ENCODE results near the gene RMC1.

- TF ChIP-seq STAT6 (CRISPR knock-in tag; IDR thresholded peaks at IDR 0.05; ENCODE audit: borderline replicate concordance) (no peak), PHF8 (CRISPR knock-in tag; IDR thresholded peaks at IDR 0.05) (no peak), CTCF (CRISPR knock-in tag; IDR thresholded peaks at IDR 0.05) (no peak), RAD21 (CRISPR knock-in tag; IDR thresholded peaks at IDR 0.05) (no peak)
These were observed 23.3 kb downstream of the RMC1 start for GRCh38 chr18:23526501-23527063.

Measured in HepG2 (cell line).